ENCODE measurements around the gene APOC3. TPM values are rescaled to one million over a fixed set of nuclear protein-coding genes. Genes with fewer than 3 reads are reported as not detected.

The APOC3 gene
- total RNA-seq, 2 experiments from 2014 or later: not detected

DNA sequence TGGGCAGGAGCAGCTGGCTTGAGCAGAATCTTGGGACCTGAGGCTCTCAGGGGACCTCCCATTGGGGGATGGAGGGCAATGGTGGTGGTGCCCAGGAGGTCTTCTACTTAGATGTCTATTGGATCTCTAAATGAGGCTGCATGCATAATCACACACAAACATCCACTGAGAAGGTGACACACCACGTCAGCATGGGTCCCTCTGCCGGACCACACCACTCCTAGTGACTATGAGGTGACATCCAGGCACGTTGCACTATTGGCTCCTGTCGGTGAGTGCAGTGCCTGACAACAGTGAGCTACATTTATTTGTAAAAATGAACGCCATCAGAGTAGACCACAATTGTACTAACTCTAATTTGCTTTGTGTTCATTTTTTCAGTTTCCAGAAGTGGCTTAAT lies 4.3 kb upstream of the APOC3 start:
- CTCF ChIA-PET: interaction anchor here (0.5 to 1.4 kb wide), 2 partner anchors 10 to 12 kb away, joined by 3 to 4 read pairs; no protein-coding TSS in a partner anchor
- Mint-ChIP-seq H3K9me3 (no peaks in the 10 kb centered on the region), H3K4me3 (no peak overlapping the region), H3K27ac (no peak overlapping the region), H3K4me1 (ENCODE audit: low read depth) (no peaks in the 10 kb centered on the region), H3K36me3 (ENCODE audit: low read depth) (no peaks in the 10 kb centered on the region), H3K27me3 (ENCODE audit: low read depth) (no peaks in the 10 kb centered on the region)
- intact Hi-C loops (cut with micrococcal nuclease): no loop called here
- no peak for DNase-seq

- no peaks in the 10 kb centered on the region for H3K36me3 Mint-ChIP-seq (ENCODE audit: low read depth)
- H3K4me3 Mint-ChIP-seq: no peak overlapping the region
- H3K27me3 Mint-ChIP-seq (ENCODE audit: low read depth): no peaks in the 10 kb centered on the region
- intact Hi-C loops (cut with micrococcal nuclease): no loop called here
- no peaks in the 10 kb centered on the region for H3K4me1 Mint-ChIP-seq (ENCODE audit: low read depth)
- no peak for DNase-seq
- H3K9me3 Mint-ChIP-seq: no peaks in the 10 kb centered on the region
- CTCF ChIA-PET: interaction anchor here (0.5 to 1.2 kb wide), 3 partner anchors 13 to 280 kb away, joined by 3 read pairs; partner anchors contain the start of gene APOA5
- H3K27ac Mint-ChIP-seq: no peak overlapping the region
Measured at GRCh38 chr11:116825854-116826750, 3.6 kb upstream of the APOC3 start.

- H3K27ac Mint-ChIP-seq: no peak overlapping the region
- no peaks in the 10 kb centered on the region for H3K36me3 Mint-ChIP-seq (ENCODE audit: low read depth)
- intact Hi-C loops (cut with micrococcal nuclease): no loop called here
- DNase-seq: no peak
- no peak overlapping the region for H3K4me3 Mint-ChIP-seq
- CTCF ChIA-PET: interaction anchor here (0.5 to 1.2 kb wide), 2 partner anchors 36 to 279 kb away, joined by 3 read pairs; partner anchors contain the start of gene APOA5
- H3K9me3 Mint-ChIP-seq: no peaks in the 10 kb centered on the region
- H3K4me1 Mint-ChIP-seq (ENCODE audit: low read depth): no peaks in the 10 kb centered on the region
- no peaks in the 10 kb centered on the region for H3K27me3 Mint-ChIP-seq (ENCODE audit: low read depth)
Measured at GRCh38 chr11:116826751-116827431, 2.8 kb upstream of the APOC3 start.

- Mint-ChIP-seq H3K4me1 (ENCODE audit: low read depth) (no peaks in the 10 kb centered on the region), H3K9me3 (no peaks in the 10 kb centered on the region), H3K36me3 (ENCODE audit: low read depth) (no peaks in the 10 kb centered on the region), H3K4me3 (no peak overlapping the region), H3K27me3 (ENCODE audit: low read depth) (no peaks in the 10 kb centered on the region), H3K27ac (no peak overlapping the region)
- intact Hi-C loops (cut with micrococcal nuclease): no loop called here
- DNase-seq: no peak
- CTCF ChIA-PET: interaction anchor here (1.2 kb wide), 1 partner anchor 36 kb away, joined by 3 read pairs; the partner anchor contains the start of gene APOA5
Measured at GRCh38 chr11:116827461-116827860, 2.2 kb upstream of the APOC3 start.

DNA sequence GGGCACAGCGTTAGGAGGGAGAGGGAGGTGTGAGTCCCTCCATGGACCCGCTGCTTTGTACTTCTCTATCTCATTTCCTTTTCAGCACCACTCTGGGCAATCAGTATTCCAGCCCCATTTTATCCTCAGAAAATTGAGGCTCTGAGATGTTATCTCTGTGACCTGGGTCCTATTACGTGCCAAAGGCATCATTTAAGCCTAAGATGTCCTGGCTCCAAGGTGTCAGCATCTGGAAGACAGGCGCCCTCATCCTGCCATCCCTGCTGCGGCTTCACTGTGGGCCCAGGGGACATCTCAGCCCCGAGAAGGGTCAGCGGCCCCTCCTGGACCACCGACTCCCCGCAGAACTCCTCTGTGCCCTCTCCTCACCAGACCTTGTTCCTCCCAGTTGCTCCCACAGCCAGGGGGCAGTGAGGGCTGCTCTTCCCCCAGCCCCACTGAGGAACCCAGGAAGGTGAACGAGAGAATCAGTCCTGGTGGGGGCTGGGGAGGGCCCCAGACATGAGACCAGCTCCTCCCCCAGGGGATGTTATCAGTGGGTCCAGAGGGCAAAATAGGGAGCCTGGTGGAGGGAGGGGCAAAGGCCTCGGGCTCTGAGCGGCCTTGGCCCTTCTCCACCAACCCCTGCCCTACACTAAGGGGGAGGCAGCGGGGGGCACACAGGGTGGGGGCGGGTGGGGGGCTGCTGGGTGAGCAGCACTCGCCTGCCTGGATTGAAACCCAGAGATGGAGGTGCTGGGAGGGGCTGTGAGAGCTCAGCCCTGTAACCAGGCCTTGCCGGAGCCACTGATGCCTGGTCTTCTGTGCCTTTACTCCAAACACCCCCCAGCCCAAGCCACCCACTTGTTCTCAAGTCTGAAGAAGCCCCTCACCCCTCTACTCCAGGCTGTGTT lies 829 bp upstream of the APOC3 start:
- no peak overlapping the region for H3K4me3 Mint-ChIP-seq
- intact Hi-C loops (cut with micrococcal nuclease): no loop called here
- H3K27ac Mint-ChIP-seq: no peak overlapping the region
- H3K9me3 Mint-ChIP-seq: no peaks in the 10 kb centered on the region
- H3K36me3 Mint-ChIP-seq (ENCODE audit: low read depth): no peaks in the 10 kb centered on the region
- CTCF ChIA-PET: interaction anchor here (0.6 kb wide), 1 partner anchor 231 kb away, joined by 3 read pairs; no protein-coding TSS in a partner anchor
- H3K27me3 Mint-ChIP-seq (ENCODE audit: low read depth): no peaks in the 10 kb centered on the region
- DNase-seq: no peak
- H3K4me1 Mint-ChIP-seq (ENCODE audit: low read depth): no peaks in the 10 kb centered on the region

- DNase-seq: no peak
- intact Hi-C loops (cut with micrococcal nuclease): no loop called here
- Mint-ChIP-seq H3K4me1 (ENCODE audit: low read depth) (peaks cover 4% of the 10 kb centered on the region), H3K9me3 (no peaks in the 10 kb centered on the region), H3K27ac (no peak overlapping the region), H3K4me3 (no peak overlapping the region), H3K27me3 (ENCODE audit: low read depth) (peaks cover 4% of the 10 kb centered on the region), H3K36me3 (ENCODE audit: low read depth) (no peaks in the 10 kb centered on the region)
- CTCF ChIA-PET: interaction anchor here (0.6 kb wide), 1 partner anchor 17 kb away, joined by 3 read pairs; no protein-coding TSS in a partner anchor
Measured at GRCh38 chr11:116830184-116830912, 641 bp downstream of the APOC3 start.

DNA sequence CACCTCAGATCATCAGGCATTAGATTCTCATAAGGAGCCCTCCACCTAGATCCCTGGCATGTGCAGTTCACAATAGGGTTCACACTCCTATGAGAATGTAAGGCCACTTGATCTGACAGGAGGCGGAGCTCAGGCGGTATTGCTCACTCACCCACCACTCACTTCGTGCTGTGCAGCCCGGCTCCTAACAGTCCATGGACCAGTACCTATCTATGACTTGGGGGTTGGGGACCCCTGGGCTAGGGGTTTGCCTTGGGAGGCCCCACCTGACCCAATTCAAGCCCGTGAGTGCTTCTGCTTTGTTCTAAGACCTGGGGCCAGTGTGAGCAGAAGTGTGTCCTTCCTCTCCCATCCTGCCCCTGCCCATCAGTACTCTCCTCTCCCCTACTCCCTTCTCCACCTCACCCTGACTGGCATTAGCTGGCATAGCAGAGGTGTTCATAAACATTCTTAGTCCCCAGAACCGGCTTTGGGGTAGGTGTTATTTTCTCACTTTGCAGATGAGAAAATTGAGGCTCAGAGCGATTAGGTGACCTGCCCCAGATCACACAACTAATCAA lies 2.2 kb downstream of the APOC3 start:
- no peak for DNase-seq
- H3K27ac Mint-ChIP-seq: no peak overlapping the region
- H3K36me3 Mint-ChIP-seq (ENCODE audit: low read depth): no peaks in the 10 kb centered on the region
- CTCF ChIA-PET: interaction anchor here (6.7 kb wide), 1 partner anchor 41 kb away, joined by 134 read pairs; the partner anchor contains the start of genes APOA5 and ZPR1
- H3K4me1 Mint-ChIP-seq (ENCODE audit: low read depth): peaks cover 8% of the 10 kb centered on the region
- no peaks in the 10 kb centered on the region for H3K9me3 Mint-ChIP-seq
- no peak overlapping the region for H3K4me3 Mint-ChIP-seq
- intact Hi-C loops (cut with micrococcal nuclease): no loop called here
- peaks cover 4% of the 10 kb centered on the region for H3K27me3 Mint-ChIP-seq (ENCODE audit: low read depth)

DNA sequence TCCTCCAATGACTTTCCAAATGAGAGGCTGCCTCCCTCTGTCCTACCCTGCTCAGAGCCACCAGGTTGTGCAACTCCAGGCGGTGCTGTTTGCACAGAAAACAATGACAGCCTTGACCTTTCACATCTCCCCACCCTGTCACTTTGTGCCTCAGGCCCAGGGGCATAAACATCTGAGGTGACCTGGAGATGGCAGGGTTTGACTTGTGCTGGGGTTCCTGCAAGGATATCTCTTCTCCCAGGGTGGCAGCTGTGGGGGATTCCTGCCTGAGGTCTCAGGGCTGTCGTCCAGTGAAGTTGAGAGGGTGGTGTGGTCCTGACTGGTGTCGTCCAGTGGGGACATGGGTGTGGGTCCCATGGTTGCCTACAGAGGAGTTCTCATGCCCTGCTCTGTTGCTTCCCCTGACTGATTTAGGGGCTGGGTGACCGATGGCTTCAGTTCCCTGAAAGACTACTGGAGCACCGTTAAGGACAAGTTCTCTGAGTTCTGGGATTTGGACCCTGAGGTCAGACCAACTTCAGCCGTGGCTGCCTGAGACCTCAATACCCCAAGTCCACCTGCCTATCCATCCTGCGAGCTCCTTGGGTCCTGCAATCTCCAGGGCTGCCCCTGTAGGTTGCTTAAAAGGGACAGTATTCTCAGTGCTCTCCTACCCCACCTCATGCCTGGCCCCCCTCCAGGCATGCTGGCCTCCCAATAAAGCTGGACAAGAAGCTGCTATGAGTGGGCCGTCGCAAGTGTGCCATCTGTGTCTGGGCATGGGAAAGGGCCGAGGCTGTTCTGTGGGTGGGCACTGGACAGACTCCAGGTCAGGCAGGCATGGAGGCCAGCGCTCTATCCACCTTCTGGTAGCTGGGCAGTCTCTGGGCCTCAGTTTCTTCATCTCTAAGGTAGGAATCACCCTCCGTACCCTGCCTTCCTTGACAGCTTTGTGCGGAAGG lies 2.9 kb downstream of the APOC3 start:
- Mint-ChIP-seq H3K4me3 (no peak overlapping the region), H3K4me1 (ENCODE audit: low read depth) (peaks cover 8% of the 10 kb centered on the region), H3K36me3 (ENCODE audit: low read depth) (no peaks in the 10 kb centered on the region), H3K27me3 (ENCODE audit: low read depth) (peaks cover 4% of the 10 kb centered on the region), H3K27ac (no peak overlapping the region), H3K9me3 (no peaks in the 10 kb centered on the region)
- no peak for DNase-seq
- intact Hi-C loops (cut with micrococcal nuclease): no loop called here
- CTCF ChIA-PET: interaction anchor here (0.7 to 6.7 kb wide), 2 partner anchors 42 to 78 kb away, joined by 3 to 134 read pairs; partner anchors contain the start of genes APOA5 and ZPR1

DNA sequence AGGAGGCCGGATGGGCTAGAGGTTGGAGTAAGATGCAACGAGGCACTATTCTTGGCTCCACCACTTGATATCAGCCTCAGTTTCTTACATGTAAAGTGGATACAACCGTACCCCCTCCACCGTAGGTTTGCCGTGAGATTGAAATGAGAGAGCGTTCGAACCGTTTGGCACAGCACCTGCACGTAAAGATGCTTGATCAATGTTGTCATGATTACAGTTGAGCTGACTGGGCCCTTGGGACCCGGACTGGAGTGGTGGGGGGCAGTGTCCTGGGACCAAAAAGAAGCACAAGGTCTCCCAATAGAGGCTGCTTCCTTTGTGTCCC lies 3.7 kb downstream of the APOC3 start:
- no peaks in the 10 kb centered on the region for H3K36me3 Mint-ChIP-seq (ENCODE audit: low read depth)
- H3K9me3 Mint-ChIP-seq: no peaks in the 10 kb centered on the region
- H3K27ac Mint-ChIP-seq: no peak overlapping the region
- no peak overlapping the region for H3K4me3 Mint-ChIP-seq
- H3K4me1 Mint-ChIP-seq (ENCODE audit: low read depth): peaks cover 8% of the 10 kb centered on the region
- DNase-seq: no peak
- intact Hi-C loops (cut with micrococcal nuclease): no loop called here
- CTCF ChIA-PET: interaction anchor here (0.7 to 6.7 kb wide), 2 partner anchors 43 to 273 kb away, joined by 3 to 134 read pairs; partner anchors contain the start of genes APOA5 and ZPR1
- peaks cover 4% of the 10 kb centered on the region for H3K27me3 Mint-ChIP-seq (ENCODE audit: low read depth)

DNA sequence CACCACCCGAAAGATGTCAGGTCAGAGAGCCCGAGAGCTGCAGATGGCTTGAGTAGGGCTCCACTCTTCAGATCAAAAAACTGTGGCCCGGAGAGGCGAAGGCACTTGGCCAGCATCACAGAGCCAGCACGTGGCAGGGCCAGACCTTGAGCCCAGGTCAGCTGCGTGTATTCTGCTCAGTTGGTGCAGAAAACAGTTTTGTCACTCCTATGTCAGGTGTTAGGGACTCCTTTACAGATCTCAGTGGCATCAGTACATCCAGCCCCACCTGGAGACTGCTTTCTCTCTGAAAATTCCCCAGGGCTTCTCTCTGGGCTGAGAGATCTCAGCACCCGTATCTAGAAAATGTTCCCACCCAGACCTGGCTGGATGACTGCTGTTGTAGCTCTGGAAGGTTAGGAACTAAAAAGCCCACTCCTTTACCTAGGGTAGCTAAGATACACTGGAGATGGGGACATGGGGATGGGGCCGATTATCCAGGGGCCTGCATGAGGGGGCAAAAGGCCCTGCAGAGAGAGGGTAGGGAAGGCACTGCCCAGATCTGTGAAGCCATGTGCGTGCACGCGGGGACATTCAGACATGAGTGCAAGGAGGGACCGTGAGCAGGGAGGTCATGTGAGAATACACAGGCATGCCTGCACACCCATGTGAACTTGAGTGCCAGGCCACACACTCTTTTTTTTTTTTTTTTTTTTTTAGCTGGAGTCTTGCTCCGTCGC lies 4.3 kb downstream of the APOC3 start:
- no peak overlapping the region for H3K4me3 Mint-ChIP-seq
- H3K4me1 Mint-ChIP-seq (ENCODE audit: low read depth): peaks cover 8% of the 10 kb centered on the region
- H3K9me3 Mint-ChIP-seq: no peaks in the 10 kb centered on the region
- no peak overlapping the region for H3K27ac Mint-ChIP-seq
- no peaks in the 10 kb centered on the region for H3K36me3 Mint-ChIP-seq (ENCODE audit: low read depth)
- intact Hi-C loops (cut with micrococcal nuclease): no loop called here
- no peak for DNase-seq
- peaks cover 4% of the 10 kb centered on the region for H3K27me3 Mint-ChIP-seq (ENCODE audit: low read depth)
- CTCF ChIA-PET: interaction anchor here (0.7 to 6.7 kb wide), 3 partner anchors 43 to 272 kb away, joined by 3 to 134 read pairs (median 21); partner anchors contain the start of genes APOA5, BUD13 and ZPR1
